HAP-1 (cell line): ENCODE results near the gene ERC2.

ENCODE experiments used
- DNase-seq, 2 experiments: peaks; one replicate each; pipeline ENCODE4 v3.0.0-alpha.2; 2016 to 2020; ENCODE audit warnings: low spot score in 2 of 2
- H3K27me3 ChIP-seq: fragments of 250-450 bp; sonication (Bioruptor Pico); 2 replicates; pipeline ENCODE4 v1.5.1; 2020; ENCODE audit warnings: low read depth, mild to moderate bottlenecking, moderate library complexity
- H3K36me3 ChIP-seq: fragments of 250-450 bp; sonication (Bioruptor Pico); replicated peaks from 2 replicates; pipeline ENCODE4 v1.5.1; 2020; ENCODE audit warnings: mild to moderate bottlenecking
- H3K4me1 ChIP-seq: fragments of 250-450 bp; sonication (Bioruptor Pico); 2 replicates; pipeline ENCODE4 v1.5.1; 2020; ENCODE audit warnings: mild to moderate bottlenecking
- H3K4me3 ChIP-seq: fragments of 250-450 bp; sonication (Bioruptor Pico); 2 replicates; pipeline ENCODE4 v1.5.1; 2020; ENCODE audit warnings: mild to moderate bottlenecking, moderate library complexity
- H3K9me3 ChIP-seq: fragments of 250-450 bp; sonication (Bioruptor Pico); 2 replicates; pipeline ENCODE4 v1.5.1; 2020; ENCODE audit warnings: mild to moderate bottlenecking, moderate library complexity
- in situ Hi-C: fragments of 300-500 bp; cut with MboI; formaldehyde crosslinking; loops from 3 replicates; pipeline ENCODE4 v1.14.3; 2020; ENCODE audit warnings: low sequenced_read_pairs, inconsistent platforms, mixed read lengths

Gene ERC2

DNA sequence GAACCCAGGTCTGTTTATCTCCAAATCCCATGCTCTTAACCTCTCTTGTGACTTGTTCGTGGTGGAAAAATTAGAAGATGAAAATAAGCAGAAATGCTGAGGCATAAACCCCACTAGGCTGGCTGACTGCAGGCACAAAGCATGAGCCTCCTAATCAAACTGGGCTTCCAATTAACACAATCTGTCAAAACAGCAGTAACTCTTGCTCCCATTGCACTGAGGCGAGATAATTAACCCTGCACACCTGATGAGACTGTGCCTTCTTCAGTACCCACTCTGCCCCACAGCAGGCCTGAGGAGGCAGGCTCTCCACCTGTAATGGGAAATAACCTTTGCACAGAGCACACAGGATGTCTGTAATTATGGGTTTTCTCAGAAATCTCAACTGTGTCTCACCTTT lies 696.8 kb downstream of the ERC2 start:
- Histone ChIP-seq H3K27me3 (no peaks in the 10 kb centered on the region), H3K4me3 (no peak overlapping the region), H3K9me3 (no peaks in the 10 kb centered on the region), H3K4me1 (peaks cover 2% of the 10 kb centered on the region; the same call in 1 of the 2 replicates), H3K36me3 (no peaks in the 10 kb centered on the region)
- in situ Hi-C loops = no loop called here
- DNase-seq = no peak

GRCh38 chr3:55770077-55770476 lies 698.2 kb downstream of the ERC2 start:
- H3K4me1 ChIP-seq = no peaks in the 10 kb centered on the region
- no peaks in the 10 kb centered on the region for H3K27me3 ChIP-seq
- H3K36me3 ChIP-seq = no peaks in the 10 kb centered on the region
- H3K4me3 ChIP-seq = no peak overlapping the region
- no peaks in the 10 kb centered on the region for H3K9me3 ChIP-seq
- no peak for DNase-seq
- in situ Hi-C loops = no loop called here

GRCh38 chr3:55766753-55767152 lies 701.5 kb downstream of the ERC2 start:
- Histone ChIP-seq H3K4me1 (no peaks in the 10 kb centered on the region), H3K27me3 (no peaks in the 10 kb centered on the region), H3K4me3 (no peak overlapping the region), H3K36me3 (no peaks in the 10 kb centered on the region), H3K9me3 (no peaks in the 10 kb centered on the region)
- no peak for DNase-seq
- in situ Hi-C loops = no loop called here

DNA sequence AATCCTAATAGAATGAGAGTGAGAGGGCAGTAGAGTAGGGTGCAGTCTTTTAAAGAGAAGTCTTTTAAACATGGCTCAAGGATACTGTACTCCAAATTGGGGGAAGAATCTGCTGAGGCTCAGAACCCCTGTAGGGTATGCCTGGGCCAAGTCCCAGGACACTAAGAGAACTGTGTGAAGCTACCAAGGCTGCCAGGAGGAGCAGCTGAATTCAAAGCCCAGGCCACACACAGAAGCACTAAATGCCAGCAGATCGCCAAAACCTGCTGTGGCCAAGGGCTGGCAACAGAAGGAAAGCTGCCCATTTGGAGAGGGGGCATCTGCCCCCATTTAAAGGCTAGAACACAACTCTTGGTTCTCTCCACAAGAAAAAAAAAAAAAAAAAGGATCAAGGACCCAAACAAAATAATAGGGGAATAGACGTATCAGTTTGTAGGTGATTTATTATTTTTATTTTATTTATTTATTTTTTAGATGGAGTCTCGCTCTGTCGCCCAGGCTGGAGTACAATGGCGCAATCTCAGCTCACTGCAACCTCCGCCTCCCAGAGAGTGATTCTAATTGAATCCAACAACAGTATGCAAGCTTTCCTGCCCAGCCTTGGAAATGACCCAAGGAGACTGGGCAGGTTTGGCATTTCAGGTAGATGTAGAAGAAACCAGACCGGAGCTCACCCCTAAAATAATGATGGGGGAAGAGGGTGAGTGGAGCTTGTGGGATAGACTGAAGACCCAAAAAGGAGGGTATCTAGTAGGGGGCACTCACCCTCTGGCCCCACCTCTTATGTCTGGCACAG lies 702.2 kb downstream of the ERC2 start:
- Histone ChIP-seq H3K4me3 (no peak overlapping the region), H3K4me1 (no peaks in the 10 kb centered on the region), H3K27me3 (no peaks in the 10 kb centered on the region), H3K9me3 (no peaks in the 10 kb centered on the region), H3K36me3 (no peaks in the 10 kb centered on the region)
- no peak for DNase-seq
- in situ Hi-C loops = no loop called here

DNA sequence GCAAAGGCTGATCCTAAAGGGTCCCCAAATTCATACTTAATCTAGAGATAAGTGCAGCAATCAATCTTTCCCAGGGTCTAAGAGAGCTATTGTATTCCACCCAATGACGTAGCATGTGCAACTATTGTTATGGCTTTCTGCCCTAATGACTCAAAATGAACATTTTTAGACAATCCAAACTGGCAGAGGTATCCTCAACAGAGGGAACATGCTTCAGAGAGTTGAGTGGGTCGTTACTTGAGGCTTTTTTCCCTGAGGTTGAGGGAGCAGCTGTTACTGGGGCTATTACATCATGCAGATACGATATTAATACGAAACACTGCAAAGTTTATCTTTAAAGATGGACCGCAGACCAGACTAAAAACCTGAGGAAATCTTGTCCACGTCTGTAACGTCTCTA lies 702.9 kb downstream of the ERC2 start:
- no peaks in the 10 kb centered on the region for H3K4me1 ChIP-seq
- no peaks in the 10 kb centered on the region for H3K36me3 ChIP-seq
- no peaks in the 10 kb centered on the region for H3K9me3 ChIP-seq
- no peaks in the 10 kb centered on the region for H3K27me3 ChIP-seq
- H3K4me3 ChIP-seq = no peak overlapping the region
- no peak for DNase-seq
- in situ Hi-C loops = no loop called here

GRCh38 chr3:55756976-55757375 lies 711.3 kb downstream of the ERC2 start:
- DNase-seq = no peak
- in situ Hi-C loops = no loop called here
- H3K36me3 ChIP-seq = no peaks in the 10 kb centered on the region
- peaks cover 3% of the 10 kb centered on the region; the same call in 1 of the 2 replicates for H3K4me1 ChIP-seq
- no peak overlapping the region for H3K4me3 ChIP-seq
- no peaks in the 10 kb centered on the region for H3K9me3 ChIP-seq
- no peaks in the 10 kb centered on the region for H3K27me3 ChIP-seq

DNA sequence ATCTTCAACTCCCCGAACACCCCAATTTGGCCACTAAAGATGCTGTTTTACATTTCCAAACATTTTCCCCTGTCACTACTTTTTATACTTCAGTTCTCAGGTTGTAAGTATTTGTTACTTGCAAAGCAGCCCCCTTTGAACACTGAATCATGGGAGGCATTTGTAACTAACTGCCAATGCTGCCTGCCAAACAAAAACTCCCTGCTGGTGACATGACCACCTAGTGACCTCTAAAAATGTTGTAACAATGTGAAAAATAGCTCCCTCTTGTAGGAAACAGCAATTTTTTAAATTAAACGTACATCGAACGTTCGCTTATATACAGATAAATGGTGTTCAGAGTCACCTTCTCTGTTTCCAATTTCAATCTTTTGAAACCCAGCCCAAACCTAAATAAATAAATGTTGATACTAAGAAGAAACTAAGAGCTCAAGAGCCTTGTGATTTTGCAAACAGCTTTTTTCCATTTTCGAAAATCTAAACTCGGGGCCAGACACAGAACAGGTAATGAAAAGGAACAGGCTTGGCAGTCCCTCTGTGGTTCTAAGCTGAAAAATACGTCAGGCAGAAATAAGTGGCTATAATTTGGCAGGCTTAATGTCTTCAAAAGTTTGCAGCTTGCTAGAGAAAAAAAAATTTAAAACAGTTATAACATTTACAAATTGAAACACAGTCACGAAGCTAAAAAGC lies 712.6 kb downstream of the ERC2 start:
- DNase-seq = no peak
- Histone ChIP-seq H3K4me1 (peaks cover 3% of the 10 kb centered on the region; the same call in 1 of the 2 replicates), H3K27me3 (no peaks in the 10 kb centered on the region), H3K36me3 (no peaks in the 10 kb centered on the region), H3K4me3 (no peak overlapping the region), H3K9me3 (no peaks in the 10 kb centered on the region)
- in situ Hi-C loops = no loop called here

GRCh38 chr3:55752911-55753310 lies 715.4 kb downstream of the ERC2 start:
- Histone ChIP-seq H3K9me3 (no peaks in the 10 kb centered on the region), H3K36me3 (no peaks in the 10 kb centered on the region), H3K4me1 (no peaks in the 10 kb centered on the region; the same call in 1 of the 2 replicates), H3K27me3 (no peaks in the 10 kb centered on the region), H3K4me3 (no peak overlapping the region)
- DNase-seq = no peak
- in situ Hi-C loops = no loop called here

DNA sequence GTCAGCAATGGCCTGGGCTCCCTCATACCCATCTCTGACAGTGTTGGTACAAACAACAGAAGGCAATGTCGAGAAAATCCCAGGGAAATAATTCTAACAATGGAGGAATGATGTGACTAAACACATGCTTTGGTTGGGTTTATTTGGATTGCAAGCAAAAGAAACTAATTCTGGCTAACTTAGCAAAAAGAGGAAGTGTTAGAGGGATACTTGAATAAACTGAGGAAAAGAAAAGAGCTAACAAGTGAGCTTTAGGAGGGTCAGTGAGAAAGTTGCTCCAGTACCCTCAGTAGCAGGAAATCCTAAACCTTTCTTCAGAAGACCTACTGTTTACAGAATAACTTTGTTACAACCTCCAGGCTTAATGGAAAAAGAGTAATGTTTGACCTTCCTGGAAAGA lies 716.5 kb downstream of the ERC2 start:
- Histone ChIP-seq H3K27me3 (no peaks in the 10 kb centered on the region), H3K36me3 (no peaks in the 10 kb centered on the region), H3K4me1 (no peaks in the 10 kb centered on the region; the same call in 1 of the 2 replicates), H3K4me3 (no peak overlapping the region), H3K9me3 (no peaks in the 10 kb centered on the region)
- no peak for DNase-seq
- in situ Hi-C loops = no loop called here

GRCh38 chr3:55750525-55750924 lies 717.7 kb downstream of the ERC2 start:
- Histone ChIP-seq H3K36me3 (no peaks in the 10 kb centered on the region), H3K9me3 (no peaks in the 10 kb centered on the region), H3K4me3 (no peak overlapping the region), H3K4me1 (no peaks in the 10 kb centered on the region; the same call in 1 of the 2 replicates), H3K27me3 (no peaks in the 10 kb centered on the region)
- no peak for DNase-seq
- in situ Hi-C loops = no loop called here

DNA sequence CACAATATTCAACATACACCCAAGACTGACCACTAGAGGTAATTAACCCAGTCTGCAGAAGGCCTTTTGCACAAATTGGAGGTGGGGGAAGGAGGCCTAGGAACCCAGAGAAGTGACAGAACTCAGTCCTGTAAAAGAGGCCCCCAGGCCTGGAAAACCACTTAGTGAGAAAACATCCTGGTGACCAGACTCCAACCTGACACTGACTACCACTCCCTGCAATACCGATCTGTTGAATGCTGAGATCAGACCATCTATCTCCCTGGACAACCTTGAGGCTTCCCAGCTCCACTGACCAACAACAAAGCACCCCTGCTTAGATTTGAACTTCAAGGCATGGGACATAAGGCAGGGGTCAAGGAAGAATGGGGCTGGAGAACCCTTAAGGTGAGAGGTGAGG lies 719.2 kb downstream of the ERC2 start:
- Histone ChIP-seq H3K27me3 (no peaks in the 10 kb centered on the region), H3K36me3 (no peaks in the 10 kb centered on the region), H3K4me1 (no peaks in the 10 kb centered on the region), H3K9me3 (no peaks in the 10 kb centered on the region), H3K4me3 (no peak overlapping the region)
- in situ Hi-C loops = loop anchor here (25.0 kb wide), 1 partner anchor 887 kb away; no protein-coding TSS in a partner anchor
- DNase-seq = no peak

GRCh38 chr3:55746808-55747413 lies 721.4 kb downstream of the ERC2 start:
- Histone ChIP-seq H3K4me3 (no peak overlapping the region), H3K4me1 (peaks cover 7% of the 10 kb centered on the region), H3K36me3 (no peaks in the 10 kb centered on the region), H3K9me3 (no peaks in the 10 kb centered on the region), H3K27me3 (no peaks in the 10 kb centered on the region)
- DNase-seq = peak in 1 of 2 experiments; percentile 22
- in situ Hi-C loops = loop anchor here (25.0 kb wide), 1 partner anchor 885 kb away; no protein-coding TSS in a partner anchor

DNA sequence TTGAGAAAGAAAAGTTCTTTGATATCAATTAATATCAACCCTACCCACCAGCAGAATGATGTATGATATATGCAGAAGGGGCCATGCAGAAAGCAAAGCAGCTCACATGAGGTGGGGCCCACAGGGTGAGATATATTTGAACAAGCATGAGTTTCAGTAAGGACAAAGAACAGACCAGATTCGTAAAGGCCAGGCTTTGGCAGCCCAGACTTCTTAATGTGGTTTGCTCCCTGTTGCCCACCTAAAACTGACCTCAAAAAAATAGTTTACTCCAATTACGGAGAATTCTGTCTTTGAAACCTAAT lies 725.5 kb downstream of the ERC2 start:
- Histone ChIP-seq H3K36me3 (no peaks in the 10 kb centered on the region), H3K4me1 (peaks cover 9% of the 10 kb centered on the region), H3K27me3 (no peaks in the 10 kb centered on the region), H3K9me3 (no peaks in the 10 kb centered on the region), H3K4me3 (no peak overlapping the region)
- in situ Hi-C loops = loop anchor here (25.0 kb wide), 1 partner anchor 880 kb away; no protein-coding TSS in a partner anchor
- DNase-seq = no peak
